Erythroblast (primary cell): ENCODE measurements around the gene TIAL1.

Experiments used
- GATA1 ChIP-seq: IDR thresholded peaks from 2 replicates; pipeline ENCODE4 v1.6.1; 2011; ENCODE audit warnings: low read depth, mild to moderate bottlenecking, control low read depth, low read length, moderate library complexity
- POLR2A ChIP-seq: IDR thresholded peaks from 2 replicates; pipeline ENCODE4 v1.6.1; 2011; ENCODE audit warnings: mild to moderate bottlenecking, low read length

- no peak for TF ChIP-seq POLR2A
- no peak for TF ChIP-seq GATA1
Observed at GRCh38 chr10:119609516-119609915, 12.8 kb upstream of the TIAL1 start.
